NCI-H1417 treated with DMSO at 0.1 percent for 48 hours (cell line): ENCODE data around the gene MEMO1.

Source experiments
- DNase-seq: peaks from one replicate; lab custom pipeline; 2025; lab: John Stamatoyannopoulos, UW

MEMO1 gene

GRCh38 chr2:31823558-31823957 is 187.2 kb downstream of the MEMO1 start:
- no peak for DNase-seq

DNA sequence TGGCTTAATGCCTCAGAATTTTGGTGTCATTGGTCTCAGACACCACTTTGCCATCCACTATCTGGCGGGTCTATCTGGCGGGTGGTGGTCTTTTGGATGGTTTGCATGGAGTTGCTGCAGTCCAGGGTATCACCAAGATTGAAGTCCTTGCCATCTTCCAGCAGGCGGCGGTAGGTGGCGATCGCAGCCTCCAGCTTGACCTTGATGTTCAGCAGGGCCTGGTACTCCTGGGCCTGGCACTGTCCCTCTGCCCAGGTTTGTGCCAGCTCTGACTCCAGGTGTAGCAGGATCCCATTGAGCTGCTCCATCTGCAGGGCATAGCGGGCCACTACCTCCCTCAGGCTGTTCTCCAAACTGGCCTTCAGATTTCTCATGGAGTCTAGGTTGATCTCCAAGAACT is 188.2 kb downstream of the MEMO1 start:
- no peak for DNase-seq
